ENCODE data around the gene GALNT16.

- no peak for TF ChIP-seq CTCF (conservative IDR thresholded peaks at IDR 0.05; ENCODE audit: low read length)
- no peak for TF ChIP-seq EZH2phosphoT487 (IDR thresholded peaks at IDR 0.05; ENCODE audit: borderline replicate concordance)
Measured at GRCh38 chr14:69281450-69282169, 21.7 kb downstream of the GALNT16 start.

Measured in Loucy (cell line).